22Rv1 (cell line): ENCODE measurements around the gene CCDC175.

ENCODE experiments used
- H3K27ac ChIP-seq: fragments of 450-650 bp; 2 replicates; pipeline ENCODE4 v1.5.1; 2017
- CTCF ChIP-seq: fragments of 450-650 bp; IDR thresholded peaks from 2 replicates; pipeline ENCODE4 v1.5.1; 2017; ENCODE audit warnings: mild to moderate bottlenecking
- ZFX ChIP-seq: fragments of 450-650 bp; IDR thresholded peaks from 2 replicates; pipeline ENCODE4 v1.6.1; 2017; ENCODE audit warnings: antibody characterized with exemption, borderline replicate concordance

Gene CCDC175

GRCh38 chr14:59591641-59592370, 15.2 kb upstream of the CCDC175 start:
- H3K27ac ChIP-seq = no peak overlapping the region
- no peak for TF ChIP-seq ZFX
- TF ChIP-seq CTCF = no peak

- no peak for TF ChIP-seq ZFX
- no peak for TF ChIP-seq CTCF
- no peak overlapping the region for H3K27ac ChIP-seq
Measured at GRCh38 chr14:59588101-59588500, 11.5 kb upstream of the CCDC175 start.

- H3K27ac ChIP-seq = no peak overlapping the region
Measured at GRCh38 chr14:59585891-59586554, 9.4 kb upstream of the CCDC175 start.

GRCh38 chr14:59583755-59584154, 7.1 kb upstream of the CCDC175 start:
- TF ChIP-seq CTCF = no peak
- TF ChIP-seq ZFX = no peak
- no peak overlapping the region for H3K27ac ChIP-seq

More at GRCh38 chr14:59585891-59586554, 9.4 kb upstream of the CCDC175 start:
- no peak for TF ChIP-seq CTCF
- no peak for TF ChIP-seq ZFX

- TF ChIP-seq CTCF = peak; percentile 28
- no peak for TF ChIP-seq ZFX
- no peak overlapping the region for H3K27ac ChIP-seq
Measured at GRCh38 chr14:59582845-59583509, 6.4 kb upstream of the CCDC175 start.

GRCh38 chr14:59582161-59582560, 5.5 kb upstream of the CCDC175 start:
- H3K27ac ChIP-seq = no peak overlapping the region

More at GRCh38 chr14:59582161-59582560, 5.5 kb upstream of the CCDC175 start:
- TF ChIP-seq ZFX = no peak
- TF ChIP-seq CTCF = no peak
